Kidney capillary endothelial cell (primary cell): ENCODE data around the gene NLRP1.

Experiments
- DNase-seq: peaks from one replicate; pipeline ENCODE4 v3.0.0-alpha.2; 2018; ENCODE audit warnings: low spot score

Gene NLRP1

DNA sequence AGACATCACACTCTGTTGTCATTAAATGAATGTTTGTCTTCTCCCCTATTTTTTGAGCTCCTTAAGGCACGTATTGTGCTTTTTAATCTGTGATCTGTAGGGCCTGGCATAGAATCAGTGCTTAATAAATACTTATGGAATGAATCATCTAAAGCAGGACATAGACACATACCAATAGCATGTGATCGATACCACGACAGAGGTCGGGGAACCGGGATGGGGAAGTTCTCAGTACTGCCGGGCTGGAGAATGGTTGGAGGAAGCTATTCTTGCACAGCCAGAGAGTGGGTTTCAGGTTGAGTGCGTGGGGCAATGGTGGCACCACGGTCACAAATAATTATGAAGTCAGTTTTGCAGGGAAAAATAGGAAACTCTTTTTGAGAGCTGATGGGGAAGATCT lies 26.8 kb downstream of the NLRP1 start:
- peak; percentile 24 for DNase-seq

DNA sequence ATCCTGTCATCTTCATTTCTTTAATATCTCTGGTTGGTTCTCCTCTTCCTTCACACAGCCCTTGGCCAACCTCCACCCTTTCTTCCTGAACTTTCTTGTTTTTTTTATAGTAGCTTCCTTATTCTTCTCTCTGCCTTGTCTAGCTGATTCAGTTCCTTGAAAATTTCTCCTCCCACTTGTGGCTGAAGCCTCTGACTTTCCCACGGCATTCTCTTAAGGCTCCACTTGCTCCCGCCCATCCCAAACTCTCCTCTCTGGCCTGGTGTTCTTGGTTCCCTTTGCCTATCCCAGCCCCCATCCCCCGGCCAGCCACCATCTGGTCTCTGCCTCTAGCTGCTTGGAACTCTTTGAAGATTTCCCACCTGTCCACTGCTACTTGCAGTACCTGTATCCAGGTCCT lies 29.1 kb downstream of the NLRP1 start:
- DNase-seq, result no peak

DNA sequence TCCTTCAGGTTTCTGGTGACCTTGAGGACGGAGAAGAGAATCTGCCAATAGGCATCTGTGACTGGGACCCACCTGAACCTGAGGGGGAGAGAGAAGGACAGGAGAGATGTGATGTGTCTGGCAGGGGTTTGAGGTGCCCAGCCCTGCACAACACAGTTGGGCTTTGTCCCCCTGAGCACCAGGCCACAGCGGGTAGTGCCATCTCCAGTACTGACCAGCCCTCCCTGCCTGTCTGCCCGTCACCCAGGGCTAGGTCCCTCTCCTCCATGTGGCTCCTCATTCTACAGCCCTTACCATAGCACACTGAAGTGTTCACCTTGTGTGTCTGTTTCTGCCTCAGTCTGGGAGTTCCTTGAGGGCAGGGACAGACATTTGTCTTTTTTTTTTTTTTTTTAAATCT lies 30.8 kb downstream of the NLRP1 start:
- DNase-seq, result no peak

DNA sequence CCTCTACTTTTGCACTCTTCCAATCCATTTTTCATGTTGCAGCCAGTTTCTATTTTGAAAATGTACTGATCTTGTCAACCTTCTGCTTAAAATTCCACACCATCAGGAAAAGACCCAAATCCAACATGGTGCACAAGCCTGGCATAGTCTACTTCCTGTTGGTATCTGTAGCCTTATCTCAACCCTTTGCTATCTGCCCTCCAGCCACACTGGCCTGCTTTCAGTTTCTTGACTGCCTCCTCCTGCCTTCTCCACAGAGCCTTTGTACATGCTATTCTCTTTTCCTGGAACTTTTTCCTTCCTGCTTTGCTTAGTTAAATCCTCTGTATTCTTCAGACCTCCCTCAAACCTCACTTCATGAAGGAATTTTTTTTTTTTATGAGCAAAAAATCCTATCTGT lies 31.5 kb downstream of the NLRP1 start:
- DNase-seq, result no peak

DNA sequence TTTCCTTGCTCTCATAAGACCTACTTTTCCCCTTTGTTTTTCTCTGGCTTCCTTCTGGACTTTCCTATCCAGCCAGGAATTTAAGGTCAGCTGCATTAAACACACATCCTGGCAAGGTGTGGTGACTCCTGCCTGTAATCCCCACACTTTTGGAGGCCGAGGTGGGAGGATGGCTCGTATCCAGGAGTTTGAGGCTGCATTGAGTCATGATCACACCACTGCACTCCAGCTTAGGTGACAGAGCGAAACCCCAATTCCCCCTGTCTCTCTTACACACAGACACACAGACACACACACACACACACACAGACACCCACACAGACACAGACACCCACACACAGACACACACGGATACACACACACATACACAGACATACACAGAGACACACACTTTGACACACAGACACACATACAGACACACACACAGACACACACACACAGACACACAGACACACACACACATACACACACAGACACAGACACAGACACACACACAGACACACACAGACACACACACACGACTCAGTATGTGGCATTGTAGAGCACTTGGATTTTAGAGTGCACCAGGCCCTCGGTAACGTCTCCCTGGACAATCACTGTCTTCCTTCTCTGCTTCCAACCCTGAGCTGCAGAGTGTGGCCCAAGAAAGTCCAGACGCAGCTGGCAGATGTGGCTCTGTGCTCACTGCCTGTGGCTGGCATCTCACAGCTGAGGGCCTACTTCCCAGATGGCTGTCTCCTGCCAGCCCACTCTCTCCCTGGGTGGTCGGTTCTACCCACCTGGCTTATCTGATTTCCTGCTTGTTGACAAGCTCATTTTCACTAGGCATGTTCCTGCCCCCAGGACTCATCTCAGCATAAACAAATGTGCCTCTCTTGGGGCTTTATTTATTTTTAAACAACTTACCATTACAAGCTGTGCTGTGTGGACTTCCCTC lies 39.0 kb downstream of the NLRP1 start:
- no peak for DNase-seq

DNA sequence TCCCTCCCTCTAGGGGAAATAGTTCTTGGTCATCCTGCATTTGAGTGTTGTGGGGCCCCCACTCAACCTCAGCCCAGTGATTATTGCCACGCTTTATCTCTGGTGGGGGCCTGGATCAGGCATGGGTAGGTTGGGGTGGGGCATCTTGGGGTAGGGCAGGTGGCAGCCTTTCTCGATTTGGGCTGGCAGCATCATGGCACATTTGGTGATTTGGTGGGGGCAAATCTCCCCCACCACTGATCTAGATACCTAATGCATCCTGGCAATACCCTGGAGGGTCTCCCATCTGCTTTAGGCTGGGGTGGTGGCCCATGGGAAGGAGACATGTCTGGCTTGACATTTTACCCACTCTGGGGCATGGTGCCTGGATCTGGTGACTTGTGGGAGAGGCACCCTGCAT lies 40.2 kb downstream of the NLRP1 start:
- DNase-seq, result no peak

DNA sequence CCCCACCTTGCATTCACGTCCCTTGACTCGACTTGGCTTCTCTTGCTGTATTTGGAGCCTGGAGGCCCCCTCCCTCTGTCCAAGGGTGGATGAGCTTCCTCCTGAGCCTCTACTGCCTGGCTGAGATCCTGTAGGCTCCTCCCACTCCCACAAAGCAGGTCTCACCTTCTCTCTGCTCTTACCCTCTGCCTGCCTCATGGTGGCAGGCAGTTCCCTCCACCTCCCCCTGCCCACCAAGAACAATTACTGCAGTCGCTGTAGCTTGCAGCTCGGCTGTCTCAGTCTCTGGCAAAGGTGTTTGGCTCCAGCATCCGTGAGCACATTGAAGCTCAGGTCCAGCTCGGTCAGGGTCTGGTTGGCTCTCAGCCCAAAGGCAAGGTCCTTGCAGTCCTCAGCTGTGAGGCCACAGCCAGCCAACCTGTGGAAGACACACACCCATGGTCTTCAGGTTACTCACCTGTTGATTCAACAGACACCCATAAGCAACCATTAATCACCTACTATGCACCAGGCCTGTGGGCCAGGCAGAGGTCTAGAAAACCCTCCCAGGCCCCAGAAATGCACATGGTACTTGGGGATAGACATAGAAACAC lies 42.6 kb downstream of the NLRP1 start:
- DNase-seq, result no peak

DNA sequence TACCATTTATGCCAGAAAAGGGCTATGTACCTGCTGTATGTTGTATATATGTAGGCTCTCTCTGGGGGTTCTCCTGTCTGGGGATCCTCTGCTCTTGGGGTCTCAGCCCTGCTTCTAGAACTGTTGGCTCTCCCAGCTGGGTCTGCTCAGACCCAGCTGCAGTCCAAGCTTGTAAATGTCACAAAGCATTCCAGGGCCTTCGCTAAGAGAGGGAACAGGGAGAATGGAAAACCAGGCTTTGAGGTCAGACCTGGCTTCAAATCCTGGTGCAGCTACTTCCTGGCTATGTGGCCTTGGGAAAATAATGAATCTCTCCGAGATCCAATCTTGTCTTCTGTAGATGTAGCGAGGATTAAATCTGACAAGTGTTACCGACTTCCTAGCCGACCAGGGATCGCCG lies 44.0 kb downstream of the NLRP1 start:
- no peak for DNase-seq

DNA sequence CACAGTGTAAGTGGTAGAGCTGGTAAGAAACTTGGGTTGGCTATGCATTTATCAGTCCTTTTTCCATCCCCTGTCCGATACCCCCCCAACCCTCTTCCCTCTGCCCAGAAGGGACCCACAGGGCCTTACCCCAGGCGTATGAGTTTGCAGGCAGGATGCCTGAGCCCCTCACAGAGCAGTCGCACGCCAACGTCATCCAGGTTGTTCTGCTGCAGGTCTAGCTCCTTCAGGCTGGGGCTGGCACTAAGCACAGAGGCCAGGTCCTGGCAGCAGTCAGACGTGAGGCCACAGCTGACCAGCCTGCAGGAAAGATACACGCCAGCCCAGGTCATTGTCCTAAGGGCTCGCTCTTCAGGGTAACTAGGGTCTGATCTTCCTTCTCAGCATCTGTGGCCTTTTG lies 45.0 kb downstream of the NLRP1 start:
- no peak for DNase-seq

DNA sequence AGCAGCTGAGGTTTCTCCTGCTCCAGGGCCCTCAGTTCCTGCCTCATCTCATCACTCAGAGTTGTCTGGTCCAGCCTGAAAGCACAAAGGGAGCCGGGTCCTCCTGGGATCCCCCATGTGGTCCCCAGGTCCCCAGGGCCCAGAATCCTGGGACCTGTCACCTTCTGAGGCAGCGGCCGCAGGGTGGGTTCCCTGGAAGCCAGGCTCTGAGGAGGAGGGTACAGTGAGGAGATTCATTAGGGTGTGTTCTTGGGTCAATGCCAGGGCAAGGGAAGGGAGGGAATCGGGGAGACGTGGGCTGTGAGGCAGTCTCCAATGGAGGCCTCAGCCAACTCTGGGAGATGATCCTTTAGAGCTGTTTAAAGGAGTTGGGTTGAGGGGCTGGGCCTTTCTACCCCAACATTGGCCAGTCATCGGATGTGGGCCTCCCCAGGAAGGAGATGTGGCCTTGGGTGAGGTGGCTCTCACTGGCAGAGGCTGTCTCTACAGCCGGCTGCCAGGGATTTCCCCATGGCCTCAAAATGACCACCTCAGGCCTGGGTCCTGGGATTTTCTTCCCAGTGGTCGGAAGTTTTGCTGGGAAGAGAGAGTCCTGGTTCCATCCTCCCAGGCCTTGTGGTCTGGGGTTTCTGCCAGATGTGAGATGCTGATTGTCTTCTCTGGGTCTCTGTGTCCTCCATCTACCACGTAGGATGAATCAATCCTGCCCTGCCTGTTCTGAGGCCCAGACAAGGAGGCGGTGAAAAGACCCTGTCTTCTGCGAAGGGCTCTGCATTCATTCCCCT lies 47.3 kb downstream of the NLRP1 start:
- DNase-seq, result no peak

DNA sequence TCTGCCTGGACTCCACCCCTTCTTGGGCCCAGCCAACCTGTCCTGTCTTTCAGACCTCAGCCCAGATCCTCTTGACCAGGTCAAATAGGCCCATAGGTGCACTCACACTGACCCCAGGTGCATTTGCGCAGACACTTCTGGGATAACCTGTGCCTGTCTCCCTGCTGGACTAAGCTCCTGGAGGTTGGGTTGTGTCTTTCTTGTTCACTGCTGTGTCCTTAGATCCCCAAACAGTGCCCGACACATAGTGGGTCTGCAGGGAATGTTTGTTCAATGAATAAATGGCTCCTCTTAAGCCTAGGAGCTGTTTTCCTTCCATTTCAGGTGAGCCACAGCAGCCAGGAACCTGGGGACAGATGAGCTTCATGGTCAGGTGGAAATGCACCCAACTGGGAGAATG lies 48.9 kb downstream of the NLRP1 start:
- DNase-seq, result no peak

DNA sequence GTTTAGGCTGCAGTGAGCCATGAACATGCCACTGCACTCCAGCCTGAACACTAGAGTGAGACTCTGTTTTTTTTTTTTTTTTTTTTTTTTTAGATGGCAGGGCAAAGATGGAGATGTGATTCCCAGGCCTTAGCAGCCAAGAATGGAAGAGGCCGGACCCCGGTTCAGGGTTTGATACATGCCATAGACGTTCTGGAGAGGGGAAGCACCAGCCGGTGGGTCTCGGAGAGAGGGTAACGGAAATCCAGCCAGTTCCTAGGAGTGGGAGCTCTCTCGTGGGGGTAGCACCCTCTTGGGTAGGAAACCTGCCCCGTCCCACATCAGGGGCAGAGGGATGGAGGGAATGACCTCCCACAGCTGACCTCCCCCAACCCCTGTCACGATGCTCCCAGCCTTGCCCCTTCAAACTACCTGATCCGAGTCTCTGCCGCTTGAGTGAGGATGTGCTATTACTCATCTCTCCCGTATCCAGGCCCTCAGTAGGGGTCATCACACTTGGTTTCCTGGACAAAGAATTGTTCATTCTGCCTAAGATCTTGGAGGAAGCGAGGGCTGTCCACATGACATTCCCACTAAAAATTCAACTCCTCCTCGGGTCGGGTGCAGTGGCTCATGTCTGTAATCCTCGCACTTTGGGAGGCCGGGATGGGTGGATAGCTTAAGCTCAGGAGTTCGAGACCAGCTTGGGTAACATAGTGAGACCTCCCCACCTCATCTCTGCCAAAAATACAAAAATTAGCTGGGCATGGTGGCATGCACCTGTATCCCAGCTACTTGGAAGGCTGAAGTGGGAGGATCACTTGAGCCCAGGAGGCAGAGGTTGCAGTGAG lies 50.6 kb downstream of the NLRP1 start:
- peak; percentile 44 for DNase-seq

DNA sequence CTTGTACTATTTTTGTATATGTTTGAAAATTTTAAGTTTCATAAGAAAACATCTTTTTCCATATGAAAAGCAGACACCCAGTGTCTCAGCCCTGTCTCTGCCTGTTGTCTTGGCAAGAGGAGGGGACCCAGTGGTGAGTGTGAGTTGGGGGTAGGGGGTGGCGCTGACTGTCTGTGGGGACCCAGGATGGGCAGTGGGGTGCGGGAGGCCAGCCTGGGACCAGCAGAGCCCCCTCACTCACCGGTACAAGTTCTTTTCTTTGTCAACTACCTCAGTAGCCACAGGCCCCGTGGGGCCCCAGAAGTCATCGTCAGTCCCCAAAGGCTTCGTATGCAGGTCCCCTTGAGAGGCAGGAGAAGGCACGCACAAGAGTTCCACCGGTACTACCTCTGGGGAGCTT lies 51.7 kb downstream of the NLRP1 start:
- DNase-seq, result no peak

DNA sequence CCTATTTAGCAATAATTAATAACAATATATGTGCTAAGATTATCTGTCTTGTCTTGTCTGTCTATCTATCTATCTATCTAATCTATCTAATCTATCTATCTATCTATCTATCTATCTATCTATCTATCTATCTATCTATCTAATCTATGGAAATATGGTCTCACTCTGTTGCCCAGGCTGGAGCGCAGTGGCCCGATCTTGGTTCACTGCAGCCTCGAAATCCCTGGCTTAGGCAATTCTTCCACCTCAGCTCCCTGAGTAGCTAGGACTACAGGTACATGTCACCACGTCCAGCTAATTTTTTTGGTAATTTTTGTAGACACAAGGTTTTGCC lies 53.3 kb downstream of the NLRP1 start:
- no peak for DNase-seq

DNA sequence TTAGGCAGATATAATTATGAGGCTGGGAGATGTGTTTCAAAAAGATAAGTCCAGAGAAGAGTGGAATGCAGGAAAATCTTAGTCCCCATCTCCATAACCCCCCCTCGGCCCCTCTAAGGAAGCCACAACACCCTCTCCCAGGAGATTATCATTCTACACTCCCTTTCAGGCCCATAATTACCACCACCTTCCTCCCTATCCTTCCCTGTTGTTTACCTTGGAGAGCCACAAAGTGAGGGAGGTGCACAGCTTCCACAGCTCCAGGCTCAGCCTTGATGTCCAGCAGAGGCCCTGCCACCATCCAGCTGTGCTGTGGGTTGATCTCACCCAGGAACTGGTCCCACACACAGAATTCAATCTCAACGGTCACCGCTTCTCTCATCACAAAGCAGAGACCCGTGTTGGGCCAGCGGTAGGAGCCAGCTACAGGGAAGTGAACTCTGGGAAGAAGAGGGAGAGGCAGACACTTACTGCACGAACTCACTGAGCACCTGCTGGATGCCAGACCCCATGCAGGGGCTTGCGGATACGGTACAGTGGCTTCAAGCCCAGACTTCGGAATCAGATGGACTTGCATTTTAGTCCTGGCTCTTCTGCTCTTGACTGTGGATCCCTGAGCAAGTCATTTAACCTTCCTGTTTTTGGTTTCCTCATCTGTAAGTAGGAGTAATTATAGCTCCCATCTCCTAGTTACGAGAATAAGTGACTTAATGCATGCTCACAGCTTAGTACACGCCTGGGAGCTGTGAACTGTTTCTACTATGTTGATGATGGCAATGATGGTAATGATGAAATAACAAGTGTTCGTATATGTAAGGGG lies 53.8 kb downstream of the NLRP1 start:
- no peak for DNase-seq

DNA sequence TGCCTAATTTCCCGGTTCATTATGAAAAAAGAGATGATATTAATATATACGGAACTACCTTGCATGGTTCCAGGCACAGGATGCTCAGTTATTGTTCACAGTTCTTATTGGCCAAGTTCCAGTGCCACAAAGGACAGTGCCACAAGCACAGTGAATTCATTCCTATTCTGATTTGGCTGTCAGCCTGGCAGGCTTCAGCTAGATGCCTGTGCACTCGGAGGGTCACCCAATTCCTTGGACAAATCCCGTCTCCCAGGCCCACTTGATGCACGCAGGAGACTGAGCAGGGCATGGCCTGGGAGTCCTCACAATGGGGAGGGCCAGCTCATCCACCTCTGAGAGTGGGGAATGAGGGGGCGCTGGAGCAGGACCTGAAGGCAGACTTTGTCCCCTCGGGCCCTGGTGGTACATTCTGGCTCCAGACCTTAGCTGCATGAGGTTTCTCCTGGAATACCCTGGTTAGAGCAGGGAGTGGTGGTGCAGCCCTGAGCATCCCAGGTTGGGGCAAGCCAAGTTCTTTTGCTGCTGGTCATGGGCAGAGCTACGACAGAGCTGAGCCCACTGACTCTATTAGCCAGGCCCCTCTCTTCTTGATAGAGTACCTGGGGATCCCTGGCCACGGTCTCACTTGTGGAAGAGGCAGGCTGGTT lies 56.6 kb downstream of the NLRP1 start:
- no peak for DNase-seq

DNA sequence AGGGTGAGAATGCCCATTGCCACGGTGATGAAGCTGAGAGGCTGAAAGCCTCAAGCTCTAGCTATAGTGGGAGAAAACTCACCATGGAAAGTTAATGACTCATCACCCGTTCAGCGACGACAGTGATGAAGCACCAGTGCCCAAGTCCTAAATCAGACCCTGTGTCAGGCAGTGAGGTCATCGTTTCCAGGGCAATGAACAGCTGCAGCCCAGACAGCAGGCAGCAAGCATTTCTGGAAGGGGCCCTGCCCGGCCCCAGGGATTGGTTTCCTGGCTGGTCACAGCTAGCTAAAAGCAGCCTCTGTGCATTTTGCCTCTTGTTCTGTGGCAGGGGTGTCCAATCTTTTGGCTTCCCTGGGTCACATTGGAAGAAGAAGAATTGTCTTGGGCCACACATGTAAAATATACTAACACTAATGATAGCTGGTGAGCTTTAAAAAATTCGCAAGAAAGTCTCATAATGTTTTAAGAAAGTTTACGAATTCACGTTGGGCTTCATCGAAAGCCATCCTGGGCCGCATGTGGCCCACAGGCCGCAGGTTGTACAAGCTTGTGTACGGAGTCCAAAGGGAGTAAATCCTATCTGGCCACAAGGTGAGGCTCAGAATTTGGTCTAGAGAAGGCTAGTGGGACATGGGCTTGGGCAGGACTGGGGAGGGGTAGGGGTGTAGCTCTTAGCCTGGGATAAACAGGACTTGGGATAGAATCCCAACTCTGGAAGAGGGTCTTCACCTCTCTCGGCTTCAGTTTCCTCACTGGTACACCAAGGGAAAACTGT lies 57.3 kb downstream of the NLRP1 start:
- DNase-seq, result peak; percentile 98

DNA sequence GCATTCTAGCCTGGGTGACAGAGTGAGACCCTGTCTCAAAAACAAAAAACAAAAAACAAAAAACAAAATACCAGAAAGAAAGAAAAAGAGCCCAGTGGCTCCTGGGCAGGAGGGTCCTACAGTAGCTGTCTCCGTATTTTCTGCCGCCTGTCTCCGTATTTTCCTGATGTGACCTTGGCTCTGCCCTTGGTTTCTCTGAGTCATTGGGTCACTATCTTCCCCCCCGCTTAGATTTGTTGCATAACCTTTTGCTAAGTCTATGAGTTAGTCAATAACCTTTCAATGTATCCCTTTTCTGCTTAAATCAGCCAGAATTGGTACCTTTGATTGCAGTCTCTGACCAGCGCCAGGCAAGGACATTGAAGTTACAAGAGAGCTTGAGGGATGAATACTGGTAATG lies 61.1 kb downstream of the NLRP1 start:
- DNase-seq, result no peak

DNA sequence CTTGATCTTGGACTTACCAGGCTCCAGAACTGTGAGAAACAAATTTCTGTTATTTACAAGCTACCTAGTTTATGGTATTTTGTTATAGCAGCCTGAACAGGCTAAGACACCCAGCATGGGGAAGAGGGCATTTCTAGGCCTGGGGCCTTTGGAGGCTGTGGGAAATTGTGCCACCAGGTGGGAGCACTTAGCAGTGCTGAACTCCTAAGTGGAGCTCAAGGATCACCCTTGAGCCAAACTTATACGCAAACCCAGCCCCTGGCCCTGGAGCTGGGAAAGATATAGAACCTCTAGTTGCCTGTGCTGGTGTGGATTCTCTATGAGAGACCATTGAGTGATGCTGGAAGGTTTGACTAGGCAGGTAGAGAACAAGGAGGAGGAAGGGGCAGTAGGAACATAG lies 61.8 kb downstream of the NLRP1 start:
- no peak for DNase-seq
